Measurements from ENCODE around the gene SGSM1.

DNA sequence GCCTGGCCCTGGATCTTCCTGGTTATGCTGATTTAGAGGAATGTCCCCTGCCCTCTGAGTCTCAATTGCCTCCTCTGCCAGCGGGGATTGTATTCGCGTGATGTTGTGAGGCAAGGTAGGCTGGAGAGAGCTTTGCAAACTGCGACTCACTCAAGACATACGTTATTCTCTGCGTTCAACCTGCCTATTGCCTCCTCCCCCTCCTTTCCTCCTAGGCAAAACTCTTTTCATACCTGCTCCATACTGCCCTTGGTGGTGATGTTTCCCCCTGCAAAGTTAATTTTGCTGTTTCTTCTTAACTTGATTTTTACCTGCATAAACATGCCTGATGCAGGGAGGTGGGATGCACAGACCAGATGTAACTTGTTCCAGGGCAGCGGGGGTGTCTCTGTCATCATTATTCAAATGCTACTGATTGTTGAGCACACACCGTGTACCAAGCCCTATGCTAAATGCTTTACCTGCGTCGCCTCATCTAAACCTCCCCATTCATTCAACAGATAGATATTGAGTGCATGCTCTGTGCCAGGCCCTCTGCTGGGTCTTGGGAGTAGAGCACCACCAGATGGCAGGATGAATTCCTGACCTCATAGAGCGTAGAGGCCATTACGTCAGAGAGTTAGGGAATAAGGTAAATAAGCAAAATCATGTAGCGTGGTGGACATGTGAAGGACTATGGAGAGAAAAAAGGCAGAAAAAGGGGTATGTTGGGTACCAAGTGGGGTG, 29.0 kb downstream of the SGSM1 start:
- TF ChIP-seq CTCF (conservative IDR thresholded peaks at IDR 0.05 in 1 of 2, IDR thresholded peaks at IDR 0.05 in 1 of 2; ENCODE audit: low read depth in 1 of 2, low read length in 2 of 2) (peak in 1 of 2 donors; percentile 19), EZH2 (IDR thresholded peaks at IDR 0.05; ENCODE audit: low read length, missing control alignments) (no peak)

All from fibroblast of lung (primary cell).